Measurements from ENCODE around the gene WDR87.

DNA sequence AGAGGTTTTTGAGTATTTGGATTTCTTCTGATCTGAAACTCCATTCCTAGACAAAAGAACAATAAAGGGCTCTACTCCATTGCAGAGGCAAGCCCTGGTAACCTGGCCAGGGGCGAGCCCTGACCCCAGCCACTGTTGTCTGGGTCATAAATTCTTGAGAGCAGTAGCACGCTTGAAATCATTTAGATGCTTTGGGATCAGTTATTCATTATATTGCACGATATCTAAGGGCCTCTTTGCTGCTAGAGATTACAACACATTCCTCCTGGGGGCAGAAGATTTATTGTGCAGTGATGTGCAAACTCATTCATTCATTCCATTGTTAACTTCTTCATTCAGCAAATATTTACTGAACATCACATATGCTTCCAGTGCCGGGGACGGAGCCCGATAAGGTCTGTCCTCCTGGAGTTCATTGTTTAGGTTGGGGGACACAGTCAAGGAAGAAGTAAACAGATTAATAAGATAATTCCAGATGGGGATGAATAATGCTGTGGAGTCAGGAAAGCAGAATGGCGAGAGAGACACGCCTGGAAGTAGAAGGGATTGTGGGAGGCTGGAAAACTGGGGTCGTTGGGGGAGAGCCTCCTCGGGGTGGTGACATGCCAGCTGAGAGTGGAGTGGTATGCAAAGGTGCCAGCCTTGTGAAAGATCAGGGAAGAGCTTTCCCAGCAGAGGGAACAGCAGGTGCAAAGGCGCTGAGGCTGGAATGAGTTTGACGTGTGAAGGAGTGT is 35.6 kb upstream of the WDR87 start:
- TF ChIP-seq CTCF (IDR thresholded peaks at IDR 0.05), result no peak
- no peak for TF ChIP-seq EZH2phosphoT487 (IDR thresholded peaks at IDR 0.05)

Data from neural progenitor cell (in vitro differentiated cells).